Lung microvascular endothelial cell (primary cell): ENCODE results near the gene TPRG1L. TPM values are rescaled to one million over a fixed set of nuclear protein-coding genes. Genes with fewer than 3 reads are reported as not detected.
"Not testable (repeated sequence)": the region's sequence is repeated elsewhere in the genome, so short reads cannot be mapped to it uniquely, and the experiment has no call there.

Experiments used
- DNase-seq, 2 donors: peaks; one replicate each; pipeline versions ENCODE4 v3.0.0 to v3.0.0-alpha.2; 2010; ENCODE audit warnings: low read depth in 2 of 2
- total RNA-seq: library from RNA; depleted of rRNA; stranded (reverse); fragments of >200 nt; gene quantifications from 2 replicates; pipeline ENCODE4 v1.2.1, GENCODE V29; 2014

TPRG1L gene
- total RNA-seq, 1 donor from 2014 or later = 28.6 TPM

DNA sequence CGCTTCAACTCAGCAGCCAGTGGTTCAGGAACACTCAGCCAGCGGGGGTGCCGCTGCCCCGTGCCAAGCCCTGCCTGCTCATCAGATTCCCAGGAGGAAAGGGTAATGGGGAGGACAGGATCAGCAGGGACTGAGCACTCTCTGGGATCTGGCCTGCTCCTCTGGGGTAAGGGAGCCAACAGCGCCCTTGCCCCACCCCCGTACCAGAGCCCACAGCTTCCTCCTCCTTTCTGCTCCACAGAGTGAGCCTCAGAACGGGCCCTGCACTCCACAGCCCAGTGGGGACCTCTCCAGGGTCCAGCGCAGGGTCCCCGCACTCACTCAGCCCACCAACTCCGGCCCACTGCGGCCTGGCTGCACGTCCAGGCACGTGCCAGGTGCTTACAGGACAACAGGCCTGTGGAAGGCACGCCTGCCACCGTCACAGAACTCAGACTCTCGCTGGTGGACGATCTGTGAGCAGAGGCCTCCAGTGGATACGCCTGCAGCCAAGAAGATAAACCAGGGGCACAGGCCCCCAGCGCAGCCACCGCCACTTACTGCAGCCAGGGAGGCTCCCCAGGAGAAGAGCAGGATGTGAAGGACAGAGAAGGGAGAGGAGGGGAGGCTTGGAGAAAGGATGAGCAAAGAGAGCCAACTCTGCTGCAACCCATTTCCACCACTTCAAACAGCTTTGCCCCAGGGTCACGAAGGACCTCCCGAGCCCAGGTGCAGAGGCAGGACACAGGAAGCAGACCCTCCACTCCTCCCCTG is 15.6 kb upstream of the TPRG1L start:
- DNase-seq = no peak

DNA sequence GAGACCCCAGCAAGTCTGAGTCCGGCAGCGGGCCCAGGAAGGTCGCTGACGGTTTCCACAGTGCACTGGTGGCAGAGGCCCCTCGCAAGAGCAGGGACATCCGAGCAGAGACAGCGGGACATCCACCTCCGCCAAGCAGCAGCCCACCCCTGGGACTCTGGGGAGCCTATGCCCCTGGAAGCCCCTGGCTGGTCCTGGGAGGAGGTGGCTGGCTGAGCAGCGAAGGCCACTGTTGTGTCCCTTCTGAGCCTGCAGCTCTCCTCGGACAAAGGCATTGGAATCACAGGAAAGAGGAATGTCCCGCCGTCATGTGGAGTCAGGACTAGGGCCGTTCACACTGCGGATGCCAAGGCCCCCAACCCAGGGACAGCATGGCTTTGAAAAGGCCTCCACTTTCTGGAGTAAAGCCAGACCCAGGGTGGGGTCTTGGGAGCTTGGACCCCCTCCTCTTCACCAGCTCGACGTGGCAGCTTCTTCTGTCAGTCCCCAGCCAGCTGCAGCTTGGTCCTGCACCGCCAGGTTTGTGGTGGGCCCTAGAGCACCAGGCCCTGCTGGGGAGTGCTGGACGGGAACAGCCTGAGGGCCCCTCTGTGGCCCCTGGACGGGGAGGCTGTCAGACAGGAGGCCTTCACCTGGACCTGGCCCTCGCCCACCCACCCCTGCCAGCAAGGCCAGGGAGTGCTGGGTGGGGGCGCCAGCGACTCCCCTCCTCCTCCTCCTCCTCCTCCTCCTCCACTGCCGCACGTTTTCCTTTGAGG is 14.9 kb upstream of the TPRG1L start:
- DNase-seq = no peak

DNA sequence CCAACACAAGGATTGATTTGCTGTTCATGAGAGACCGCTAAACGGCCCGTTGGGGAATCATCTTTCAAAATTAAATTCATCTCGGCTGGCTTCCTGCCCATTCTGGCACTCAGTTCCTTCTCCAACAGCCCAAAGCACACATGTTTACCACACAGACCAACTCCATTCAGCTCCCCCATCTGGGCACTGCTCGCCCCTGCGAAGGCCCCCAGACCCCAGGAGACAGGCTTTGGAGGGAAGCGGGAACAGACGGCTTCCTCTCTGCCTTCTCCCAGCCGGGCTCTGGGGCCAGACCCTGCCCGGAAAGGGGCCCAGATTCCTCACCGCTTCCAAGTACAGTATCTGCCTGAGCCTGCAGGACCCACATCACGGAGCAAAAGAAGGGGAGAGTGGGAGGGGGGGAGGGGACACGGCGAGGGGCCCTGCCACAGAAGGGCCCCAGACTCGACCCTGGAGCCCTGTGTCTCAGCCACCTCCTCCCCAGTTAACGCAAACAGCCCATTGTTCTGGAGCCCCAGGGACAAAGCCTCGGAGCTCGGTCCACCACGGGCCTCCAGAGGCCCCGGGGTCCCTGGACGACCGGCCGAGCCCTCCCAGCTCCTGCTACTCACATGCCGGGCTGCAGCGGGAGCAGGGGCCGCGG is 14.2 kb upstream of the TPRG1L start:
- no peak for DNase-seq

DNA sequence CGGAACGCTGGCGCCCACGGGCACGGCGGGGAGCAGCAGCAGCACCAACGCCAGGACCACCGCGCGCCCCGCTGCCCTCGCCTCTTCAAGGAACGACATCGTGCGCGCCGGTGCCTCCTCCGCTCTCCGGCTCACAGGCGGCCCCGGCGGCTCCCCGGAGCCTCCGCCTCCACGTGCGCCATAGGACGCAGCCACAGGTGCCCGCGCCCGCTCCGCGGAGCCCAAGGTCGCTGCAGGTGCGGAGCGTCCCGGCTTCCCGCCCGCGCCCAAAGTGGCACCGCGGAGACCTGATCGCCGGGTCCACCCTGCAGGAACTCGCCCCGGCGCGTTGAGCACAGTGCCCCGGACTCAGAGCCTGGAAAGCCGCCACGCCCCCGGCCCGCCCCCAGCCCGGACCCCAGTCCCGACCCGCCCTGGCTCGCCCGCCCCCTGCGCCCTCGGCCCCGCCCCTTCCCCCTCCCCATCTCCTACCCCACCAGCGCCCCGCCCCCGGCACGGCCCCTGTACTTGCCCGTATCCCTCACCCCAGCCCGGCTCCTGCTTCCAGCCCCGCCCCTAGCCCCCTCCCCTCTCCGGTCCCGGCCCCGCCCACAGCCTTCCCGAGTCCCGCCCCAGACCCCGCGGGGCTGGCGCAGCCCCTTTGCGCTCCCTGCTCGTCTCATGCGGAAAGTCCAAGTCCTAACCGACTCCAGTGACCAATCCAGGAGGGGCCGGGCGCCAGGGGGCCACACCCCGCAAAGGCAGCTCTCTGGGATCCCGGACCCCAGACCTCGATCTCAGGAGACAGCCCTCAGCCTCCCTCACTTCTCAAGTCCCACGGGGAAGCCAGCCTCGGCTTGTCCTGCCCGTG is 13.4 kb upstream of the TPRG1L start, which contains the start of gene MEGF6:
Gene MEGF6 (minus strand): TSS at position 339 of the 850 bp plus-strand sequence. CDS start 240 bp downstream, at position 99.
- peak in 1 of 2 donors; percentile 82 for DNase-seq

DNA sequence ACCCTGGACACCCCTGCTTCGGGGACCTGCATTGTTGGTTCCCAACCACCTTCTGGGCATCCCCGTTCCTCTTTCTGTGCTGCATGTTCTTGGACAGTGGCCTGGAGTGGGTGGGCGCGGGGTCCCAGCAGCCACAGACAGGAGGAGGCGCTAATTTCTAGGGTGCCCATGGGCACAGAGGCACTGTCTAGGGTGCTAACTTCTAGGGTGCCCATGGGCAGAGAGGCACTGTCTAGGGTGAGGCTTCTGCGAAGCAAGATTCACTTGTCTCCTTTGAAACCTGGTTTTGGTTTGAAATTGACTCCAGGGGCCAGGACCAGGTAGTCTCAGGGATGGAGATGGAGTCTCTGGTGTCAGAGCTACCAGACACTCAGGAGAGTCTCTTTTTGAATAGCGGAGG is 12.7 kb upstream of the TPRG1L start:
- no peak for DNase-seq

DNA sequence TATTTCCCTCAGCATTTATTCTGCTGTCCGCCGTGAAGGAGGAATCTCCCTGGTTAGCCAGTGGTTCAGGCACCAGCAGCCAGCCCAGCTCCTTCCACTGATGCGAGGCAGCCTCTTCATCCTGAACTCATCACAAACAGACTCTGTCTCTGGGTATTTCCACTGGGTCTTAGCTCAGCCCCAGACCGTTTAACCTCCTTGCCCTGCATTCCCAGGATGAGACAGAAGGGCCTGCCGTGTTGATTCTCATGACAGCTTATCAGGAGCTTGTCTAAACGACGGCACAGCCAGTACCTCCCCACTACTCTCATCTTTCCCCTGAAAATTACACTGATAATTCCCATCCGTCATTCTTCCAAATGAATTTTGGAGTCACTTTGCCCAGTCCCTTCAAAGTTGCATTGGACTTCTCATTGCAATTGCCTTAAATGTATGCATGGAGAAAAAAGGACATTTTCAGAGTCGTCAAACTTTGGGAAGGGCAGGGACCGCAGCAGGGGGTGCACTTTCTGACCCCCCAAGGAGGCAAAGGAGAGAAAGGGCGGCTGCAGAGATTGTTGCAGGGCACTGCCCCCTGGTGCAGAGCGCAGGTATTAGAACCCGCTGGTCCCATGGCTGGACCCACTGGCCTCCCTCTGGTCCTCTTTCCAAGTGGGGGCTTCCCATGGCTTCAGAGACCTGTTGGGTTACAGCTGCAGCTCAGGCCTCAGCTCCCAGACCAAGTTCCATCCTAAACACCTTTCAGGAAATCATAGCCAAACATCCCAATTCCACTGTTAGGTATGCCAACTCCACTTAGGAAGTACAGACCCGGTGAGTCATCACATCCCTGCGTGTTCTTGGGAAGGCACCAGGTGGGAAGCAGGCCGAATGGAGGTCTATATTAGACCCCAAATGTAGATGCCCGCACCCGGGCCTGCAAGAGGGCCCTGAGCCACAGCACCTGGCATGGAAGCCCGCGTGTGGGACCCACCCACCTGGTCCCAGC is 9.8 kb upstream of the TPRG1L start:
- DNase-seq = peak; percentile 18 to 48

DNA sequence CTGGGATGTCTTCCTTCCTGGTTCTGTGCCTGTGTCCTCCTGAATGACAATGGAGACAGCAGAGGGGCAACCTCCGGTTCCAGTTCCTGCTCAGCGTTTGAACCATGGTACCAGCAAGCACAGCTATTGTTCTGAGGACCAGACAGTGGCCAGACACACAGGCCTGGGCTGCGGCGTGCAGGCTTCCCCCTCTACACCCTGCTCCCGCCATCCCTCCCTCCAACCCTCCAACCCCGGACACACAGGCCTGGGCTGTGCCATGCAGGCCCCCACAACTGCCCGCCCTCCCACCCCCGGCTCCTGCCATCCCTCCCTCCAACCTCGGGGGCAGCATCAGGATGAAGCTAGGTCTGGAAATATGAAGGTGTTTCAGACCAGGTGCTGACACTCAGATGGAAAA is 8.0 kb upstream of the TPRG1L start:
- DNase-seq = peak in 1 of 2 donors; percentile 47

DNA sequence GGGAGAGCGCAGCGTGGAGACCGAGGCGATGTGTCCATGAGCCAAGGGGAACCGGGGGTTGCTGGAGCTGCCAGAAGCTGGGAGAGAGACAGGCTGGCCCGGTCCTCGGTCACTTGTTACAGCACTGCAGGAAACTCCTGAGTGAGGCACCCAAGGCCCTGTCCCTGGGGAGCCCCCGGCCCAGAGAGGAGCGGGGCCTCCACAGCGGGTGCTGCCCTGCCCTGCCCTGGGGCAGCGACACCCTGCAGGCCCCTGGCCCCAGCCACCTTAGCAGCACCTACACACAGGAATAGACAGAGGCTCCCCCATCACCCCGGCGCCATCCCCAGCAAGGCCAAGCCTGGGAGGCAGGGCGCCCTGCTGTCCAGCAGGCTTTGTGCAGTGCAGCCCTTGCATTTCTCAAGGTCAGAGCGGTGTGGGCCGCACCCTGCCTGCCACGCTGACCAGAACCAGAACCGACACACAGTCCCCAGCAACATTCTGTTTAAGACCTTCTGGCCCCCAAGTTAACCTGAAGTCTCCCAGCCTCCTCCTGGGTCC is 6.9 kb upstream of the TPRG1L start:
- DNase-seq = no peak

DNA sequence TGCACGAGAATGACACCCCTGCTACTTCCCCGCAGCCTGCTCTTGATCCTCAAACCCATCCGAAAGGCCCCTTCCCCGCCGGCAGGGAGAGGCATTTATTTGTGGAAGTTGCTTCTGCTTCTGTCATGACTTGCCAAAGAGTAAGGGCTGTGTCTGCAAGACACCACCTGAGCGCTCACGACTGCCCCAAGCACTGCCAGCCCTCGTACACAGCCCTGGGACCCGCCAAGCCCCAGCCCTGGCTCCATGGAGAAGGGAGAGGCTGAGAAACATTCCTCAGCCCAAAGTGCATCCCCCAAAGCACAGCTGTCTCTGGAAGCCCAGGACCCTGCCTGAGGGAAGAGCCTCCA is 6.3 kb upstream of the TPRG1L start:
- no peak for DNase-seq

DNA sequence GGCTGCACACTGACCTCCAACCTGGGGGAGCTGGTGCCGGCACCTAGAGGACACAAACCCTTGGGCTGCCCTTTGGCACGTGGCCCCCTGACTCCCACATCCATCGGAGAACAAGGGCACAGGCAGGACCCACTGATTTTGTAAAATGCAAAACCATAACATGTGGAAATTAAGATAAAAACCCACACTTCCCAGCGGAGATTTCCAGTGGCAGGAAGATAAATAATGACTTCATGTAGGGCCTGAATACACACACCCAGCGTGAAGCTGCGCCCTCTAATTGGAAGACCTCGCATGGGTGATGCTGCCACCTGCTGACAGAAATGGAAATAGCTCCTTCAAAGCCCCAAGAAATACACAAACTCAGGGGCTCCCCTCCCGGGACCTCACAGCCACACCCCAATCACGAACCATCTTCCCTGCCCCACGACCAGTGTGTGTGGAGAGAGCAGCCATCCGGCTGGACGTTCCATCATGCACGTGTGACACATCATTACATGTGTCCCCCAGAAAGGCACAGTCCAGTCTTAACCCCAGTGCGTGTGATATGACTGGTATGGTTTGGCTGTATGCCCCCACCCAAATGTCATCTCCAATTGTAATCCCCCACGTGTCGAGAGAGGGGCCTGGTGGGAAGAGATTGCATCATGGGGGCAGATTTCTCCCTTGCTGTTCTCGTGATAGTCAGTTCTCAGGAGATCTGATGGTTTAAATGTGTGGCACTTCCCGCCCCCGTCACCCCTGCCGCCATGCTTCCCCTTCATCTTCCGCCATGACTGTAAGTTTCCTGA is 5.7 kb upstream of the TPRG1L start:
- peak; percentile 82 to 90 for DNase-seq

DNA sequence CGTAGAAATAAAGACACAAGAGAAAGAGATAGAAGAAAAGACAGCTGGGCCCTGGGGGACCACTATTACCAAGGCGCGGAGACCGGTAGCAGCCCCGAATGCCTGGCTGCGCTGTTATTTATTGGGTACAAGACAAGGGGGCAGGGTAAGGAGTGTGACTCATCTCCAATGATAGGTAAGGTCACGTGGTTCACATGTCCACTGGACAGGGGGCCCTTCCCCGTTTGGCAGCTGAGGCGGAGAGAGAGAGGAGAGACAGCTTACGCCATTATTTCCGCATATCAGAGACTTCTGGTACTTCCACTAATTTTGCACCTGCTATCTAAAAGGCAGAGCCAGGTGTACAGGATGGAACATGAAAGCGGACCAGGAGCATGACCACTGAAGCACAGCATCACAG is 4.1 kb upstream of the TPRG1L start:
- DNase-seq = no peak

DNA sequence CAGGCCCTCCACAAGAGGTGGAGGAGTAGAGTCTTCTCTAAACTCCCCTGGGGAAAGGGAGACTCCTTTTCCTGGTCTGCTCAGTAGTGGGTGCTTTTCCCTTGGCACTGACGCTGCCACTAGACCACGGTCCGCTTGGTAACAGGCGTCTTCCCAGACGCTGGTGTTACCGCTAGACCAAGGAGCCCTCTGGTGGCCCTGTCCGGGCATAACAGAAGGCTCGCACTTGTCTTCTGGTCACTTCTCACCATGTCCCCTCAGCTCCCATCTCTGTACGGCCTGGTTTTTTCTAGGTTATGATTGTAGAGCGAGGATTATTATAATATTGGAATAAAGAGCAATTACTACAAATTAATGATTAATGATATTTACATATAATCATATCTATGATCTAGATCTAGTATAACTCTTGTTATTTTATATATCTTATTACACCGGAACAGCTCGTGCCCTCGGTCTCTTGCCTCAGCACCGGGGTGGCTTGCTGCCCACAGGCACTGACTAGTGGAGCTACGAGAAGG is 3.6 kb upstream of the TPRG1L start:
- DNase-seq = peak; percentile 32 to 47

DNA sequence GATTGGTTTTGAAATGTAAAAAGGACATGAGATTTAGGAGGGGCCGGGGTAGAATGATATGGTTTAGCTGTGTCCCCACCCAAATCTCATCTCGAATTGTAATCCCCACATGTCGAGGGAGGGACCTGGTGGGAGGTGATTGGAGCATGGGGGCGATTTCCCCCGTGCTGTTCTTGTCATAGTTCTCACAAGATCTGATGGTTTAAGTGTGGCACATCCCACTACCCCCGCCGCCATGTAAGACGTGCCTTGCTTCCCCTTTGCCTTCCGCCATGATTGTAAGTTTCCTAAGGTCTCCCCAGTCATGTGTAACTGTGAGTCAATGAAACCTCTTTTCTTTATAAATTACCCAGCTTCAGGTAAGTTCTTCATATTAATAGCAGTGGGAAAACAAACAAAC is 2.7 kb upstream of the TPRG1L start:
- DNase-seq = not testable (repeated sequence)

DNA sequence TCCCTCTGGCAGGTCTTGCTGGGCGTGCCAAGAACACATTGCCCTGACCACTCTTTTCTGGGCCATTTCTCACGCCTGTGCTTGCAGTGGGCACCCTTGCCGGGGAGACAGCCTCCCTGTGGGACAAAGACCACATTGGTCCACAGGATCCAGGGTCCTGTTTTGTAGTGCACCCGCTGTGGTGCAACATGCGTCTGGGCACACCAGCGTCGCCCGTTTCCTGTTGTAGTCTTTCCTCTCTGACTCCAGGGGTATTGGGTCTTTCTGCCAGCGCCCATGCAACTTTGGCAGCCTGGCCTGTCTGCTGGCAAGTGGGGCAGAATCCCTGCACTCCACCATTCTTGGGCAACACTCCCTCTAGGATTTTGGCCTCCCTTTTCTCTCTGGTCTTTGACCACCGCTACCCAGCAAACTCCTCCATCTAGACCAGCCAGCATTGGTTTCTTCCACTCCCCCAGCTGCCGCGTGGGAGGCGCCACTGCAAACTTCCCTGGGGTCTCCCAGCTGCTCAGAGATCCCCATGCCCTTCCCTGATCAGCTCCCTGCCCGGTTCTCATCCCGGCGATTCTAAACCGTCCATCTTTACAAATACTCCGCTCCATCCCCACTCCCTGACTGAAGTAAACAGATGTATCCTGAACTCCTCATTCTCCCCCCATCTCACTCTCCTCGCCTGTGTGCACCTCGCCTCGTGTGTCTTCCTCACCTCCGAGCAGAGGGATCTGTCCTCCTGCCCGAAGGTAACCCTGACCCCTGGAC is 1.2 kb upstream of the TPRG1L start:
- DNase-seq = no peak

DNA sequence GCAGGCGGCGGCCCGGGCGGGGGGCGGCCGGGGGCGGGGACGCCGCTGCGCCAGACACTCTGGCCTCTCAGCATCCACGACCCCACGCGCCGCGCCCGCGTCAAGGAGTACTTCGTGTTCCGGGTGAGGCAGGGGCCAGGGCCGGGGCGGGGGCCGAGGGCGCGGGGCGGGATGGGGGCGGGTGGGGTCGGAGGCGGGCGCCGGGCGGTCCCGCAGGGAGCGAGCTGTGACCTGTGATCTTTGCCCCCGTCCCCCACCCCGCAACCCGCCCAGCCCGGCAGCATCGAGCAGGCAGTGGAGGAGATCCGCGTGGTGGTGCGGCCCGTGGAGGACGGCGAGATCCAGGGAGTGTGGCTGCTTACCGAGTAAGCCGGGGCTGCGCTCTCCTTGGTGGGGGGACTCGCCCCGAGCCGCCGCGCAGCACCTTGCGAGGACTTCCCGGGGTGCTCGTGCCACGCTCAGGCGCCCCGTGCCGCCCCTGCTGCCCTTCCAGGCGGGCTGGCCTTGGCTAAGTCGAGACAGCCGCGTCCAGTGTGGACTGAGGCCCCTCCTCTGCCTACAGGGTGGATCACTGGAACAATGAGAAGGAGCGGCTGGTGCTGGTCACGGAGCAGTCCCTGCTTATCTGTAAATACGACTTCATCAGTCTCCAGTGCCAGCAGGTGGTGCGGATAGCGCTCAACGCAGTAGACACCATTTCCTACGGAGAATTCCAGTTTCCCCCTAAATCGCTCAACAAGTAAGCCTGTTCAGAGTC is 514 bp downstream of the TPRG1L start:
- peak; percentile 64 to 75 for DNase-seq

DNA sequence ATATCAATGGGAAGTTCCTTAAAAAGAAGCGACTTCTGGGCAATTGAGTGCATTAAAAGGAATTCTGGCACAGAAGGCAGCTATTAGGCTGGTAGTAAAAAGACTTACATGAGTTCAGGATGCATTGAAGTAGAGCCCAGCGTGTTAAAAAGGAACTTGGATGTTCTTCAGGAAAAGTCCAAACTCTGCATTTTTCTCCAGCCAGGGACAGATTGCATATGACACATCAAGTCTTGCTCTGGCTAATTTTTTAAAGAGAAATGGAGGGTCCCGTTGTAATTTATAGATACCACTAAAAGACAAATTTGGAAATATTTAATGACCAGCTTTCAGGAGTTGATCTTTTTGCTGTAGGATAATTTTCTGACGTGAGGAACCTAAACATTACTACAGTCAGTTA is 1.2 kb downstream of the TPRG1L start:
- DNase-seq = no peak

DNA sequence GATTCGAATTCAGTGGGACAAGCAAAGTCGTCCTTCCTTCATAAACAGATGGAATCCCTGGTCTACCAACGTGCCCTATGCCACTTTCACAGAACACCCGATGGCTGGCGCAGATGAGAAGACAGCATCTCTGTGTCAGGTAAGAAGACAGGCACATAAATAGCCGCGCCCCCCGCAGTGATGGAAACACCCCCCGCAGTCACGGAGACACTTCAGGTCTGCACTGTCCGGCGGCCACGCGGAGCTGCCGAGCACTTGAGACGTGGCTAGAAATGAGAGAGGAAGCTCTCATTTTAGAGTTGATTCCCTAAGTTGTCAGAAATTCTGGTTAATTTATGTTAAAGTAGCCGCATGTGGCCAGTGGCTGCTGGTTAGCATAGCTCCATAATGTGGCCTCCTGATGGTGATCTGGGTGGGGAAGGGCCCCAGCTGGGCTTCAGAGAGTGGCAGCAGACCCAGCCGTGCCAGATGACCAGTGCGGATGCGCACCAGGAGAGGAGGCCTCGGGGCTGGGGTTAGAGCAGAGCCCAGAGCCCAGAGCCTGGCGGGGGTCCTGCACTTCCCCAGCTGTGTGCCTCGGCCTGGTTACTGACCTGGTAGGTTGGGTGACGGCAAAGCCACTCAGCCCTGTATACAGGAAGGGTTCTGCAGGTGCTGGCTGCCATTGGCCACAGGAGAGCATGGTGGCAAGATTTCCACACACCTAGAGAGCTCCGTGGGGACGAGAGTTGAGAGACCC is 2.9 kb downstream of the TPRG1L start:
- DNase-seq = no peak
